ENCODE measurements around the gene TM9SF1. TPM values are rescaled to one million over a fixed set of nuclear protein-coding genes. Genes with fewer than 3 reads are reported as not detected.

TM9SF1 gene
- total and polyA plus RNA-seq, 2 donors from 2014 or later, result 41.1 to 83.6 TPM

- Histone ChIP-seq H3K27ac (ENCODE audit: low read depth in 2 of 2, low read length in 2 of 2) (no peak overlapping the region), H3K4me1 (ENCODE audit: control insufficient read depth in 2 of 3, insufficient read depth in 2 of 3, low read depth in 1 of 3, low read length in 3 of 3) (peaks cover 0 to 18% (median 15%) of the 10 kb centered on the region in 3 donors), H3K36me3 (ENCODE audit: control insufficient read depth in 2 of 3, insufficient read depth in 3 of 3, low read length in 3 of 3) (peaks cover 0 to 14% (median 10%) of the 10 kb centered on the region in 3 donors), H3K4me3 (ENCODE audit: low read length in 3 of 3) (no peak overlapping the region), H3K9me3 (ENCODE audit: control insufficient read depth in 2 of 3, insufficient read depth in 1 of 3, low read length in 3 of 3) (no peaks in the 10 kb centered on the region), H3K9ac (ENCODE audit: low read length in 3 of 3) (no peak overlapping the region), H3K27me3 (ENCODE audit: control insufficient read depth, insufficient read depth, low read length) (no peaks in the 10 kb centered on the region)
- FAIRE-seq, result no peak
- intact Hi-C loops (cut with DNase I), result no loop called here
- no peak for DNase-seq
- no peak for TF ChIP-seq CTCF (IDR thresholded peaks at IDR 0.05; ENCODE audit: borderline replicate concordance, extremely low read depth, insufficient read depth)
Measured at GRCh38 chr14:24177891-24178290, 17.4 kb downstream of the TM9SF1 start.

DNA sequence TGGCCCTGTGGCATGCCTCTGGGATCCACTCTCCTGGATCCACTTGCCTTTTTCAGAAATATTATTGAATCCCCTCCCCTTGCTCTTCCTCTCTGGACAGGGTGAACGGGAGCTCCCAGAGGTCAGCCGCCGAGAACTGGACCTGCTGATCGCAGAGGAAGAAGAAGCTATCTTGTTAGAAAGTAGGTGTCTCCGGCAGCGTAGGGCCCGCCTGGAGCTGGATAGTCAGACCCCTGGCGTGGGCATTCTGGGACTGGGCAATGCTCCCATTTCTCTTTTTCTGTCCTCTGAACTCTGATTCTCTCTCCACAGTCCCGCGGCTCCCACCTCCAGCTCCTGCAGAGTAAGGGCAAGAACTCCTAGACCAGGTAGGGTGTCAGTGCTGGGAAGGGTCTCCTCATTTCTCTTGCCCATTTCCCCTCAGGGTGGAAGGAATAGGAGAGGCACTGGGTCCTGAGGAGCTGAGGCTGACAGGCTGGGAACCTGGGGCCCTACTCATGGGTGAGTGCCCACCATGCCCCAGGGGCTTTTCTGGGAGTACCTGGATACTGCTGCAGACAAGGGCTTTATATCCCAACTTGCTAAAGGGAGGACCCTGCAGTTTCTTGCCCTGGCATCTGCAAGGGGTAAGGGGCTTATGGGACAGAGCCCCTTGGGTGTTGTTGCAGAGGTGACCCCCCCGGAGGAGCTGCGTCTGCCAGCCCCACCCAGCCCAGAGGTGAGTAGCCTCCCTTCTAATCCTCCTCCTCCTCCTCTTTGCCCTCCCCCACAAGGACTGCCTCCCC is 18.0 kb downstream of the TM9SF1 start:
- peaks cover 0 to 18% (median 15%) of the 10 kb centered on the region in 3 donors for H3K4me1 ChIP-seq (ENCODE audit: control insufficient read depth in 2 of 3, insufficient read depth in 2 of 3, low read depth in 1 of 3, low read length in 3 of 3)
- peak in 1 of 5 donors; percentile 60 for DNase-seq
- no peak overlapping the region for H3K4me3 ChIP-seq (ENCODE audit: low read length in 3 of 3)
- no peak for TF ChIP-seq CTCF (IDR thresholded peaks at IDR 0.05; ENCODE audit: borderline replicate concordance, extremely low read depth, insufficient read depth)
- no peaks in the 10 kb centered on the region for H3K9me3 ChIP-seq (ENCODE audit: control insufficient read depth in 2 of 3, insufficient read depth in 1 of 3, low read length in 3 of 3)
- intact Hi-C loops (cut with DNase I), result no loop called here
- no peak overlapping the region for H3K9ac ChIP-seq (ENCODE audit: low read length in 3 of 3)
- H3K27me3 ChIP-seq (ENCODE audit: control insufficient read depth, insufficient read depth, low read length), result no peaks in the 10 kb centered on the region
- H3K36me3 ChIP-seq (ENCODE audit: control insufficient read depth in 2 of 3, insufficient read depth in 3 of 3, low read length in 3 of 3), result peaks cover 0 to 9% (median 6%) of the 10 kb centered on the region in 3 donors
- no peak for FAIRE-seq
- no peak overlapping the region for H3K27ac ChIP-seq (ENCODE audit: low read depth in 2 of 2, low read length in 2 of 2)

GRCh38 chr14:24176599-24176998 is 18.6 kb downstream of the TM9SF1 start:
- Histone ChIP-seq H3K9me3 (ENCODE audit: control insufficient read depth in 2 of 3, insufficient read depth in 1 of 3, low read length in 3 of 3) (no peaks in the 10 kb centered on the region), H3K4me1 (ENCODE audit: control insufficient read depth in 2 of 3, insufficient read depth in 2 of 3, low read depth in 1 of 3, low read length in 3 of 3) (peaks cover 0 to 20% (median 15%) of the 10 kb centered on the region in 3 donors), H3K4me3 (ENCODE audit: low read length in 3 of 3) (no peak overlapping the region), H3K27me3 (ENCODE audit: control insufficient read depth, insufficient read depth, low read length) (no peaks in the 10 kb centered on the region), H3K9ac (ENCODE audit: low read length in 3 of 3) (no peak overlapping the region), H3K27ac (ENCODE audit: low read depth in 2 of 2, low read length in 2 of 2) (no peak overlapping the region), H3K36me3 (ENCODE audit: control insufficient read depth in 2 of 3, insufficient read depth in 3 of 3, low read length in 3 of 3) (peaks cover 0 to 9% (median 6%) of the 10 kb centered on the region in 3 donors)
- intact Hi-C loops (cut with DNase I), result no loop called here
- no peak for FAIRE-seq
- no peak for TF ChIP-seq CTCF (IDR thresholded peaks at IDR 0.05; ENCODE audit: borderline replicate concordance, extremely low read depth, insufficient read depth)
- DNase-seq, result peak in 1 of 5 donors; percentile 11

Measured in kidney (tissue), 14 donors.